Glutamatergic neuron (in vitro differentiated cells): ENCODE measurements around the gene L1CAM. TPM values are rescaled to one million over a fixed set of nuclear protein-coding genes. Genes with fewer than 3 reads are reported as not detected.

ENCODE experiments used
- DNase-seq: peaks from one replicate; pipeline ENCODE4 v3.0.0; 2022
- H3K27ac Mint-ChIP-seq: one replicate; pipeline ENCODE4 v1.8.0; 2020; ENCODE audit warnings: mild to moderate bottlenecking, mixed read lengths, inconsistent platforms; ENCODE audit not compliant: unreplicated experiment
- H3K27me3 Mint-ChIP-seq: one replicate; pipeline ENCODE4 v1.8.0; 2020; ENCODE audit warnings: mild to moderate bottlenecking, moderate library complexity, mixed read lengths, inconsistent platforms; ENCODE audit not compliant: unreplicated experiment
- H3K36me3 Mint-ChIP-seq: one replicate; pipeline ENCODE4 v1.8.0; 2020; ENCODE audit warnings: mild to moderate bottlenecking, mixed read lengths, inconsistent platforms; ENCODE audit not compliant: unreplicated experiment
- H3K4me1 Mint-ChIP-seq: one replicate; pipeline ENCODE4 v1.8.0; 2020; ENCODE audit warnings: mild to moderate bottlenecking, low read depth, mixed read lengths, inconsistent platforms; ENCODE audit not compliant: unreplicated experiment
- H3K4me3 Mint-ChIP-seq: one replicate; pipeline ENCODE4 v1.8.0; 2020; ENCODE audit warnings: mild to moderate bottlenecking, mixed read lengths, inconsistent platforms; ENCODE audit not compliant: unreplicated experiment
- H3K9me3 Mint-ChIP-seq: one replicate; pipeline ENCODE4 v1.8.0; 2020; ENCODE audit warnings: mild to moderate bottlenecking, moderate library complexity, mixed read lengths, inconsistent platforms; ENCODE audit not compliant: unreplicated experiment
- total RNA-seq: library from RNA; stranded (reverse); fragmentation: NEBNext Ultra II Directional; extraction: Animal tissue kit (Norgen Biotek cat#: 25700); gene quantifications from one replicate; pipeline ENCODE4 v1.2.1, GENCODE V29; 2021; ENCODE audit not compliant: unreplicated experiment
- TF ChIP-seq, protein P1 (sequence below): fragments of 200-600 bp; sonication (generic); IDR thresholded peaks from one replicate; pipeline ENCODE4 v1.5.0; 2021; ENCODE audit not compliant: partially characterized antibody, unreplicated experiment

The L1CAM gene
- total RNA-seq, 1 donor from 2014 or later: 925 TPM

DNA sequence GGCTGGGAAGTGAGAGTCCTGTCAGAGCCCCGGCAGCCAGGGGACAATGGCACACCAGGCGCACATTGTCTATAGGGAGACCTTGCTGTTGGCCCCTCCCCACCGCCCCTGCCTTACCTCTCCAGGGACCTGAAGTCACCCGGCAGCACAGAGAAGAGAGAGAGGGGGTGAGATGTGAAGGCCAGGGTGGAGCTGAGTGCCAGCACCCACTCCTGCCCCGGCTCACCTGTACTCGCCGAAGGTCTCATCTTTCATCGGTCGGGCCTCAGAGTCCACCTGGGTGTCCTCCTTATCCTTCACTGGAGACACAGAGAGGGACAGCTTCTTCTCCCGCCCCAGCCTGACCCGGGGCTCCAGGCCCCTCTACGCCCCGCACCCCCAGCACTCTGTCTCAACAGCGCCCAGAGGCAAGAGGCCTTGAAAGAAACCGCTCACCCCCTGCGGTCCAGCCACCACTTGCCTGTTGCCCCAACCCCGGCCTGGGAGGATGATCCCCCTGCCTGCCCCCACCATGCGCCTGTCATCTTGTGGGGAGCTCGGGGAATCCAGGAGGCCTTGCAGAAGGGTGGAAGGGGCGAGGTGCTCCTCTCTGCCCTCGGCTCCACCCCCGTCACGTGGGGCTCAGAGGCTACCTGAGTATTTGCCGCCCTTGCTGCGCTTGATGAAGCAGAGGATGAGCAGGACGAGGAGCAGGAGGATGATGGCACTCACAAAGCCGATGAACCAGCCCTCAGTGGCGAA, 22.6 kb downstream of the L1CAM start:
- Mint-ChIP-seq H3K4me1 (no peaks in the 10 kb centered on the region), H3K36me3 (no peaks in the 10 kb centered on the region), H3K4me3 (no peak overlapping the region), H3K9me3 (peaks cover 8% of the 10 kb centered on the region), H3K27me3 (peaks cover 4% of the 10 kb centered on the region), H3K27ac (no peak overlapping the region)
- no peak for DNase-seq
- TF ChIP-seq, protein P1, sequence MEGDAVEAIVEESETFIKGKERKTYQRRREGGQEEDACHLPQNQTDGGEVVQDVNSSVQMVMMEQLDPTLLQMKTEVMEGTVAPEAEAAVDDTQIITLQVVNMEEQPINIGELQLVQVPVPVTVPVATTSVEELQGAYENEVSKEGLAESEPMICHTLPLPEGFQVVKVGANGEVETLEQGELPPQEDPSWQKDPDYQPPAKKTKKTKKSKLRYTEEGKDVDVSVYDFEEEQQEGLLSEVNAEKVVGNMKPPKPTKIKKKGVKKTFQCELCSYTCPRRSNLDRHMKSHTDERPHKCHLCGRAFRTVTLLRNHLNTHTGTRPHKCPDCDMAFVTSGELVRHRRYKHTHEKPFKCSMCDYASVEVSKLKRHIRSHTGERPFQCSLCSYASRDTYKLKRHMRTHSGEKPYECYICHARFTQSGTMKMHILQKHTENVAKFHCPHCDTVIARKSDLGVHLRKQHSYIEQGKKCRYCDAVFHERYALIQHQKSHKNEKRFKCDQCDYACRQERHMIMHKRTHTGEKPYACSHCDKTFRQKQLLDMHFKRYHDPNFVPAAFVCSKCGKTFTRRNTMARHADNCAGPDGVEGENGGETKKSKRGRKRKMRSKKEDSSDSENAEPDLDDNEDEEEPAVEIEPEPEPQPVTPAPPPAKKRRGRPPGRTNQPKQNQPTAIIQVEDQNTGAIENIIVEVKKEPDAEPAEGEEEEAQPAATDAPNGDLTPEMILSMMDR: no peak

DNA sequence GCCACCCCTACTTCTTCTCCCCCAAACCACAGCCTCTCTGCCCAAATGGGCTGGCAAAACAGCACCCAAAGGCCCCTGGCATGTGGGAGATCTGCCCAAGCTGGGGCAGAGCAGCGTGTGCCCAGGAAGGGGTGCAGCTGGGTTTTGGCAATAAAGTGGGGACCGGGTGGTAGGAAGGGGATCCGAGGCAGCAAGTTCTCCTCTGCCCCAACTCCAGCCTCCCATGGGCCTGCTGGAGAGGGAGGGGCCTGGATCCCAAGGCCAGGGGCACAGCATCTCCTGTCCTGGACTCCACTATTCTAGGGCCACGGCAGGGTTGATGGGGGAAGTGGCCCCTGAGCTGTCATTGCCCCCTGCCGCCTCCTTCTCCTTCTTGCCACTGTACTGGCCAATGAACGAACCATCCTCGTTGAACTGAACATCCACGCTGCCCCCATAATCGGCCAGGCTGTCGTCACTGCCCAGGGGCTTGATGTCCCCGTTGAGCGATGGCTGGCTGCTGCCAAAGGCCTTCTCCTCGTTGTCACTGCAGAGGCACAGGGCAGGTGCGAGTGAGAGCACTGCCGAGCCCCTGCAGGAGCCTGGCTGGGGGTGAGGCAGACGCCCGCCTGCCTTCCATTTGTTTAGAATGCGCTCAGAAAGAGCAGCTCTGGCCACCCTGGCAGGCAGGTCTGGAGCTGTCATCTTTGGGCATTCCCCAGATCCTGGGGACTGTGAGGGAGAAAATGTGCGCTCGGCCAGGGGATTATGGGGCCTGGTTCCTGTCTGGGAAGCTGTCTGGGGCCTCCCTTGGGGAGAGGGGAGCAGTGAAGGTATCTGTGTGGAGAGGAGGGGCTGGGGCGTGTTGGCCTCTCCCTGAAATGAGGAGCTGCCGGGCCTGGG, 23.4 kb downstream of the L1CAM start:
- no peak for DNase-seq
- Mint-ChIP-seq H3K9me3 (peaks cover 8% of the 10 kb centered on the region), H3K4me1 (no peaks in the 10 kb centered on the region), H3K36me3 (no peaks in the 10 kb centered on the region), H3K4me3 (no peak overlapping the region), H3K27ac (no peak overlapping the region), H3K27me3 (peaks cover 4% of the 10 kb centered on the region)
- TF ChIP-seq, protein P1: no peak

DNA sequence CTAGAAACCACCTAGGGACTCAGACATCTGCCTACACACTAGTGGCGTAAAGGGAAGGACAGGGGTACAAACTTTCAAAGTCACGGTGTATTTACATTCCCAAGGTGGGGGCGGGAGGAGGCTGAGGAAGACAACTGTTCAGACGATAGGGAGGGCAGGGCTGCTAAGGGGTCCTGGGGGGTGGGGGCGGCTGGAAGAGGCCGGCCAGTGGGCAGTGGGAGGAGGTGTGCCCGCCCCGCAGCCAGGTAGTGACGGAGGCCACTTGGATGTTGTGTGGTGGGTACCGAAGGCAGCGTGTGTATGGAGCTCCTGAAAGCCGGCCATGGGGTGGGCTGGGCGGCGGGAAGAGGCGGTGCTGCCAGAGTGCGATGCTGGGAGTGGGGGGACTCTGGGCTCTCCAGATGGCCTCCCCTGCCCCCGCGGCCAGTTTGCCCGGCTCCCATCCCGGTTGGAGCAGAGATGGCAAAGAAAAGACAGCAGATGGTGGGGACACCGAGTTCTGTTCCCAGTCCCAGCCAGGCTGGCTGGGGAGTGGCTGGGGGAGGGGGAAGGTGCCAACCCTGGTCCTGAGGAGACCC, 24.2 kb downstream of the L1CAM start:
- Mint-ChIP-seq H3K4me1 (no peaks in the 10 kb centered on the region), H3K36me3 (no peaks in the 10 kb centered on the region), H3K4me3 (no peak overlapping the region), H3K27me3 (peaks cover 4% of the 10 kb centered on the region), H3K27ac (no peak overlapping the region), H3K9me3 (peaks cover 8% of the 10 kb centered on the region)
- TF ChIP-seq, protein P1: no peak
- DNase-seq: no peak

DNA sequence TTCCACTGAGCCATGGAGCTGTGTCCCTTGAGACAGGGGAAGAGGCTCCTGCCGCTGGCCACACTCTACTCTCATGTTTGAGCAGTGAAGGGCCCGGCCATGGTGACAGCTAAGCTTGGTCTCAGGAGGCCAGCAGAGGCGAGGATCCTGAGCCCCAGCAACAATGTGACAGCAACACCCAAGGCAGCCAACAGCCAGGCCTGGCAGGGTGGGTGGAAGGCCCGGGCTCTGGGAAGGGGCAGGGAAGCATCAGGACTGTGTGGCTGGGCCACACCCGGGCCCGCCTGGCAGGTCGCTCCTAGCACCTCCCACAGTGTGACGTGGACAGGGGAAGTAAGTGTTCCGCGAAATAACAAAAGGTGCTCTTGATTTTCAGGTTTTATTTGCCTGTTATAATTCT, 24.8 kb downstream of the L1CAM start:
- Mint-ChIP-seq H3K4me1 (no peaks in the 10 kb centered on the region), H3K9me3 (peaks cover 8% of the 10 kb centered on the region), H3K36me3 (no peaks in the 10 kb centered on the region), H3K27ac (peak overlapping the region; percentile 8), H3K4me3 (no peak overlapping the region), H3K27me3 (peaks cover 4% of the 10 kb centered on the region)
- TF ChIP-seq, protein P1: no peak
- no peak for DNase-seq
